ENCODE data around the gene CLSTN3. TPM values are rescaled to one million over a fixed set of nuclear protein-coding genes. Genes with fewer than 3 reads are reported as not detected.

The CLSTN3 gene
- total and polyA plus RNA-seq, 2 of the 13 experiments (the other 11 are each of a cell fraction or from before 2014, with no cell fraction given), result 26.2 to 94.1 TPM

DNA sequence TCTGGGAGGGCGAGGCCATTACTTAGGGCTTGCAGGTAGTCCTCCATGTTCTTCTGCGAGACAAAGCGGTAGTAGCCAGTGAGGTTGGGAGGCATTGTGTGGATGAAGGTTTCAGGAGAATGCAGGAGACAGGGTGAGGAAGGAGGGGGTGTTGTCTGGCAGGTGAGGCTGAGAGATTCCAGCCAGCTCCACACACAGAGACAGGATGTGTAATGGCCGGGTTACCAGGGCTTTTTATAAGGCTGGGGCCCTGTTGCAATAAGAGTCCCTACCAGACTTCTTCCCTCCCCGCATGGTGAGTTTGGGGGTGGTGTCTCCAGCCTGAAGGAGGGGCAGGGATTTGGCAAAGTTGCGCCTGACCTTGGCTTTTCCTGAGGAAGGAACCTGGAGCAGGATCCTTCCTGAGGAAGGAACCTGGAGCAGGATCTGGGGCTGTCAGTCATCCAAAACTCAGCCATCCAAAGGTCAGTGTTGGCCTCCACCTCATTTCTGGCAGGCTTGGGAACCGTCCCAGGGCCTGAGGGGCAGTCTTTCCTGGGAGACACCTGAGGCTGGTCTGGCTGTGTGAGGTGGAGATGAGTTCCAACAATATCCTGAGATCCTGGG is 1.4 kb upstream of the CLSTN3 start, which contains the start of gene RBP5 (continued):
- TF ChIP-seq ZNF101 (CRISPR knock-in tag; IDR thresholded peaks at IDR 0.05; ENCODE audit: borderline replicate concordance, low read depth) (no peak), IRX3 (CRISPR knock-in tag; IDR thresholded peaks at IDR 0.05; ENCODE audit: borderline replicate concordance, low read depth) (no peak), HDAC2 (CRISPR knock-in tag; IDR thresholded peaks at IDR 0.05) (no peak), ISL2 (CRISPR knock-in tag; IDR thresholded peaks at IDR 0.05) (no peak), ZNF790 (CRISPR knock-in tag; IDR thresholded peaks at IDR 0.05; ENCODE audit: borderline replicate concordance) (no peak), FOXO1 (CRISPR knock-in tag; IDR thresholded peaks at IDR 0.05) (no peak), ZNF720 (CRISPR knock-in tag; IDR thresholded peaks at IDR 0.05) (no peak), ZNF615 (CRISPR knock-in tag; IDR thresholded peaks at IDR 0.05; ENCODE audit: borderline replicate concordance) (no peak), PAF1 (CRISPR knock-in tag; IDR thresholded peaks at IDR 0.05) (no peak), JUN (CRISPR knock-in tag; IDR thresholded peaks at IDR 0.05) (no peak), U2AF1 (optimal IDR thresholded peaks at IDR 0.05; ENCODE audit: low read depth, low read length) (no peak), ZNF598 (CRISPR knock-in tag; IDR thresholded peaks at IDR 0.05; ENCODE audit: borderline replicate concordance) (0 out of 2 replicates have a peak, but pooled peaks have one; percentile 15), ZNF225 (CRISPR knock-in tag; IDR thresholded peaks at IDR 0.05) (no peak), FOXK2 (IDR thresholded peaks at IDR 0.05) (no peak), GATAD1 (CRISPR knock-in tag; IDR thresholded peaks at IDR 0.05) (no peak), KDM5A (IDR thresholded peaks at IDR 0.05; ENCODE audit: borderline replicate concordance, low read length) (no peak), ZNF577 (CRISPR knock-in tag; IDR thresholded peaks at IDR 0.05; ENCODE audit: borderline replicate concordance, low read depth) (no peak), ZNF672 (CRISPR knock-in tag; IDR thresholded peaks at IDR 0.05) (no peak), ZKSCAN8 (CRISPR knock-in tag; IDR thresholded peaks at IDR 0.05; ENCODE audit: borderline replicate concordance) (no peak), RAD51 (IDR thresholded peaks at IDR 0.05; ENCODE audit: borderline replicate concordance) (no peak), ELF4 (CRISPR knock-in tag; IDR thresholded peaks at IDR 0.05; ENCODE audit: borderline replicate concordance) (0 out of 2 replicates have a peak, but pooled peaks have one; percentile 18), GTF2F1 (IDR thresholded peaks at IDR 0.05; ENCODE audit: low read length) (no peak), JUNB (CRISPR knock-in tag; IDR thresholded peaks at IDR 0.05; ENCODE audit: borderline replicate concordance) (no peak), EED (CRISPR knock-in tag; IDR thresholded peaks at IDR 0.05) (no peak)
- TF ChIP-seq, protein P1, sequence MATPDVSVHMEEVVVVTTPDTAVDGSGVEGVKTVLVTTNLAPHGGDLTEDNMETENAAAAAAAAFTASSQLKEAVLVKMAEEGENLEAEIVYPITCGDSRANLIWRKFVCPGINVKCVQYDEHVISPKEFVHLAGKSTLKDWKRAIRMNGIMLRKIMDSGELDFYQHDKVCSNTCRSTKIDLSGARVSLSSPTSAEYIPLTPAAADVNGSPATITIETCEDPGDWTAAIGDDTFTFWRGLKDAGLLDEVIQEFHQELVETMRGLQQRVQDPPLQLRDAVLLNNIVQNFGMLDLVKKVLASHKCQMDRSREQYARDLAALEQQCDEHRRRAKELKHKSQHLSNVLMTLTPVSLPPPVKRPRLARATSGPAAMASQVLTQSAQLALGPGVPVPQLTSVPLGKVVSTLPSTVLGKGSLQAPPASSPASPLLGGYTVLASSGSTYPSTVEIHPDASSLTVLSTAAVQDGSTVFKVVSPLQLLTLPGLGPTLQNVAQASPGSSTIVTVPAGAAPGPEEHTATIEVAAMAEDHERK (CRISPR knock-in tag; IDR thresholded peaks at IDR 0.05; ENCODE audit: low read depth), result no peak
- TF ChIP-seq, protein P2, sequence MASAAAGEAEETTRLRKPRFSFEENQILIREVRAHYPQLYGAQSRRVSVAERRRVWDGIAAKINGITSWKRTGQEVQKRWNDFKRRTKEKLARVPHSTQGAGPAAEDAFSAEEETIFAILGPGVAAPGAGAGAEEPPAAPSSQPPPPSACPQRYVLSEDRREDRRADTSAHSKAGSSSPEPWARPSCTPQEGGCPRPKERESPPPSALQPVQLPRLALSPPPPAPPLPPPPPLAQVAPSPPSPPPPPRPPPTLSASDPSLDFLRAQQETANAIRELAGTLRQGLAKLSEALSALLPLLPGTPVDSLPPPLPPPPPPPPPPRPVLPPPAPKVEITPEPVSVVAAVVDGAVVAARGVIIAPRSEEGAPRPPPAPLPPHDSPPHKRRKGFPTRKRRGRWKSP (CRISPR knock-in tag; IDR thresholded peaks at IDR 0.05), result 0 out of 2 replicates have a peak, but pooled peaks have one; percentile 28
- TF ChIP-seq, protein P3, sequence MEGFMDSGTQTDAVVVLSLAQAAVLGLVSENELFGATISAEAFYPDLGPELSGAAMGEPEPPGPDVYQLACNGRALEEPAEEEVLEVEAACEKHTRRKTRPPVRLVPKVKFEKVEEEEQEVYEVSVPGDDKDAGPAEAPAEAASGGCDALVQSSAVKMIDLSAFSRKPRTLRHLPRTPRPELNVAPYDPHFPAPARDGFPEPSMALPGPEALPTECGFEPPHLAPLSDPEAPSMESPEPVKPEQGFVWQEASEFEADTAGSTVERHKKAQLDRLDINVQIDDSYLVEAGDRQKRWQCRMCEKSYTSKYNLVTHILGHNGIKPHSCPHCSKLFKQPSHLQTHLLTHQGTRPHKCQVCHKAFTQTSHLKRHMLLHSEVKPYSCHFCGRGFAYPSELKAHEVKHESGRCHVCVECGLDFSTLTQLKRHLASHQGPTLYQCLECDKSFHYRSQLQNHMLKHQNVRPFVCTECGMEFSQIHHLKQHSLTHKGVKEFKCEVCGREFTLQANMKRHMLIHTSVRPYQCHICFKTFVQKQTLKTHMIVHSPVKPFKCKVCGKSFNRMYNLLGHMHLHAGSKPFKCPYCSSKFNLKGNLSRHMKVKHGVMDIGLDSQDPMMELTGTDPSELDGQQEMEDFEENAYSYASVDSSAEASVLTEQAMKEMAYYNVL (CRISPR knock-in tag; IDR thresholded peaks at IDR 0.05; ENCODE audit: borderline replicate concordance), result 0 out of 2 replicates have a peak, but pooled peaks have one; percentile 34

Measured in HepG2 (cell line).